HG02870 (cell line): ENCODE measurements around the gene OR4K1.
"Not testable (repeated sequence)": the region's sequence is repeated elsewhere in the genome, so short reads cannot be mapped to it uniquely, and the experiment has no call there.

Experiments
- ATAC-seq: cut with Tn5 transposase; IDR thresholded peaks from one replicate; pipeline ENCODE4 v1.9.1; 2021; ENCODE audit warnings: mild to moderate bottlenecking, moderate library complexity; ENCODE audit not compliant: unreplicated experiment

The OR4K1 gene

GRCh38 chr14:19930617-19931016 is at the start of gene OR4K1:
Gene OR4K1, plus strand, starts transcription at chr14:19930917. Its CDS starts 4,750 bp downstream, at chr14:19935667.
- no peak for ATAC-seq

DNA sequence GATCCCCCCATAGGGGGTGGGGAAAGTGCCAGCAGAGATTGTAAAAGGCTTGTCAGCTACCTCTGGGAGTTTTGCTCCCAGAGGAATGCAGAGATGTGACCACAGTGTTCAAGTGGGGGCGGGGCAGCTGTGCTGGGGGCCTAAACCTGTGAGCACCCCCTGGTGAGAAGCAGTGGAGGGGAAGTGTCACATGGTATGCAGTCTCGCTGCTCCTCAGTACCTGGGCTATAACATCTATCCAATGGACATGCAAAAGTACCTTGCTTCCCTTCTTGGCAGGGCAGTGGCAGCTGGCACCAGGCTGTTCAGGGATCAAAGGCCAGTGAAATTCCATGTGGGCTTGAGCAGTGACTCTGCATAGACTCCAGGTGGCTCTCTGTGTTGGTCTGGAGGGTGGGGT is 35.4 kb upstream of the OR4K1 start:
- no peak for ATAC-seq

DNA sequence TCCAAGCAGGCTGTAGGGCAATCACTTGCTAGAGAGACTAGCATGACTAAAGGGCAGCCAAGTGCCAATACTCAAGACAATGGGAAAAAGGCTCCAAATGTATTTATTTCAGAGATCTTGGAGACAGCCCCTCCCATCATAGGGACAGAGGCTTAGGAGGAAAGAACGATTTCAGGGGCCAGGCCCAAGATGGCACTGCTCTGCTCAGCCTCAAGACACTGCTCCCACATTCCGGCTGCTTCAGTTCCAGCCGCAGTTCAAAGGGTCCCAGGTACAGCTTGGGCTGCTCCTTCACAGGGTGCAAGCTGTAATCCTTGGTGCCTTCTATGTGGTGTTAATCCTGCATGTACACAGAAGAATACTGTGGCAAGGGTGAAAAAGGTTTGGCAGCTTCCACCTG is 29.7 kb upstream of the OR4K1 start:
- ATAC-seq, result no peak

DNA sequence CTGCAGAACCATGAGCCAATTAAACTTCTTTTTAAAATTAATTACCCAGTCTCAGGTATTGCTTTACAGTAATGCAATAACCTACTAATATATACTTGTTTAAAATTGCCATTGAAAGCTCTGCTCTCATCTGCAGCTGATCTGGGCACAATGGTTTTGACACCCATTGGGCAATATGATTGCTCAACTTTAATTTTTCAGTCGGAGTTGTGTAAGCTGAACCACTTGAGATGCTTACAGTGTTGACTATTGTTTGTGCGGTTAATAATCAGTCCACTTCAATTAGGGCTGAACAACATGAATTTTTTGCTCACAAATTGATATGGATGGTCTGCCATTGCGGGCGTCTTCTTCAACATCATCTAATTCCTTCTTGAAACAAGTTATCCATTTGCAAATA is 28.3 kb upstream of the OR4K1 start:
- no peak for ATAC-seq

- ATAC-seq, result no peak
Measured at GRCh38 chr14:19906665-19907064, 24.1 kb upstream of the OR4K1 start.

DNA sequence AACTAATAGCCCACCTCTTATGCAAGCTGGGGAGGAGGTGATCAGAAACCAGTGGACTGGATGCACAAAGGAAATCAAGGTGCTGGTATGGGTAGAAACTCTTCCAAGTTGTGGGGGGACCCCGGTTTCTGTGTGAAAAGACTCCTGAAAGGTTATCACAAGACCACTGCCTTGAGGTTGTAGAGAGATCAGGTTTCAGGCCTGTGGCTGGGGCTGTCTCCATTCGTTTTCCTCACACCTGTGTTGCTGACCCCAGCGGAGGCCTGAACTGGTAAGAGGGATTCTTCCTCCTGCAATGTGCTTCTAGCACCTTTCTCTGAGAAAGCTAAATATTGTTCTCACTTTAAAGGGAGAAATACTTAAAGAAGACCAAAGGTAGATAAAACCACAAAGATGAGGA is 19.6 kb upstream of the OR4K1 start:
- no peak for ATAC-seq

DNA sequence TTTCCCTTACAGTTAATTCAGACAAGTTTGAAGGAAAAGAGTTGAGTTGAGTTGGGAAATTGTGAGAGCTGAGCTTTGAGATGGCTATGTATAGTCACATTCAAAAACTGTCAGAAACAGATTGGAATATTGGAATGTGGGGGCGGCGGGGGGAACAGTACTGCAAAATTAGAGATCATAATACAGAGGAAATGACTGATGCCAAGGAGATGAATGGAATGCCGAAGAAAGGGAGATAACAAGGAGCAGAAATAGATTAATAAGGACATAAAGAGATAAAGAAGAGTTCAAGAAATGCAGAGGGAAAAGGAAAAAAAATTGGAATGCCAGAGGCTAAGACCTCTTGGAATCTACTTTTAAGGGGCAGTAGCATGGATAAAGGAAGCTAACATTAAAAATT is 13.5 kb upstream of the OR4K1 start:
- ATAC-seq, result no peak

DNA sequence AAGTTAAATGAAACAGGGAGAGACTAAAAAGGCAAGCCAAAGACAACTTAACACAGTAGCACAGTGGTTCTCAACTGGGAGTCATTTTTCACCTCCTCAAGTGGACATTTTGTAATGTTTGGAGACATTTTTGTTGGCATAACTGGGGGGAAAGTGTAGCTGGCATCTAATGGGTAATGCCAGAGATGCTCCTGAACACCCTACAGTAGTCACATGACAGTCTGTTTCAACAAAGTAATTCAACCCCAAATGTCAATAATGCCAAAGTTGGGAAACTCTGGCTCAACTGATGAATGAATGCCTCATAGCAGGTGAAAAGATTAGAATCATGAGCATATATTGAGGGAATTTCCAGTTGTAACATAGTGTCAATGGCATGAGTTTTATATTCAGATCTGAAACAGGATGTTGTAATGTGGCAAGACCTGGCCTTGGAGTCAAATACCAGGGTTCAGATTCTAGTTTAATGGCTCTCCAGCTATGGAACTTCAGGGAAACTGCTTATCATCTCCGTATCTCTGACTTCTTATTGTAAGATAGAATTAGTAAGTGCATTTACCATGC is 12.7 kb upstream of the OR4K1 start:
- no peak for ATAC-seq

DNA sequence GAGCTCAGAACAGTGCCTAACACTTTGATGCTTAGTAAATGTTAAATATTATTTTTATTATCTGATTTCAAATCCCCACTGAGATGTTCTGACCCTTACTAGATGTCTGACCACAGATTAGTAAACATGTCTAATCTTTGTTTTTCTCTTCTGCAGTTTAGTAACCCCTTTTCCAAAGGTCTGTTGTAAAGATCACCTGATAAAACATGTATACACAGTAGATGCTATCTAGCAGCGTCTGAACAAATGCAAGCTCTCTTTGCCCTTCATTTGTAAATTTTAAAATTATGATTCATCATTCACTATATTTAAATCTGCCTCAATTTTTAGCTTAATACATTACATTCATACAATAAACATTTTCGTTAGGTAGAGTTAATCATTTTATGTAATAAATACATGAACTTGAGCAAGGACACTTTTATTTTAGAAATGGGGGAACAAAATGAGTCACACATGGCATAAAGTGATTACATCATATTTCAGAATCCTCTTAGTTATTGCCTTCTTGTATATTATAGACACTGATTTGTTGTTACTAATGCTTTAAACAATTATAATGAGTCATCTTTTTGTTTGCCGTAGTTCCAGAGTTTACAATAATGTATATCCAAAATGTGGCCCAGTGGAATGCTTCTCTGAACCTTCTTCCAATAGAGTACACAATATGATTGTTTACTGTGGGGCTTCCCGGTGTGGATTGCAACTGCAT is 12.0 kb upstream of the OR4K1 start:
- no peak for ATAC-seq

- no peak for ATAC-seq
Measured at GRCh38 chr14:19920021-19920657, 10.6 kb upstream of the OR4K1 start, which contains the start of gene OR4K5. Gene OR4K5, plus strand, starts transcription at chr14:19920607. Its CDS starts 0 bp downstream, at chr14:19920607.

DNA sequence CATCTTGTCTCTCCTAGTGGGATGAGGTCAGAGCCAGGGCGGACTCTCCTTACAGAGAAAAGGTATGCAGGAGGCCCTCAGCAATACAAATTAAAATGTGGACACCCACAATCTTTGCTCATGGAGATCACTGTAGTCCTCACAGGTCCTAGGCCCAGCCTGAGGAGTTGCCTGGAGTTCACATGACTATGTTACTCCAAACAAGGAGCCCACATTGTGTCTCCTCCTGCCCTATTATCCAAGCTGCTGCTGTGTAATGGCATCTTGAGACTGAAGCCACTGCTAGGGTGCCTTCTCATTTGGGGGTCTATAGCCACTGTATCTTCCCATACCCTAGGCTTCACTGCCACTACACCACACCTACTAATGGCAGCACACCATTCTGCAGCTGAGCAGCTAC is 11.0 kb downstream of the OR4K1 start:
- ATAC-seq, result no peak

GRCh38 chr14:19947413-19948090 is 16.8 kb downstream of the OR4K1 start:
- no peak for ATAC-seq

- no peak for ATAC-seq
Measured at GRCh38 chr14:19949218-19949617, 18.5 kb downstream of the OR4K1 start.

- not testable (repeated sequence) for ATAC-seq
Measured at GRCh38 chr14:19969735-19970134, 39.0 kb downstream of the OR4K1 start.

- no peak for ATAC-seq
Measured at GRCh38 chr14:19974844-19975243, 44.1 kb downstream of the OR4K1 start.

GRCh38 chr14:19975291-19975690 is 44.6 kb downstream of the OR4K1 start, which contains the start of gene OR4K15:
Gene OR4K15, plus strand, starts transcription at chr14:19975591. Its CDS starts 0 bp downstream, at chr14:19975591.
- no peak for ATAC-seq
